ENCODE measurements around the gene PWWP2A.

Gene PWWP2A

DNA sequence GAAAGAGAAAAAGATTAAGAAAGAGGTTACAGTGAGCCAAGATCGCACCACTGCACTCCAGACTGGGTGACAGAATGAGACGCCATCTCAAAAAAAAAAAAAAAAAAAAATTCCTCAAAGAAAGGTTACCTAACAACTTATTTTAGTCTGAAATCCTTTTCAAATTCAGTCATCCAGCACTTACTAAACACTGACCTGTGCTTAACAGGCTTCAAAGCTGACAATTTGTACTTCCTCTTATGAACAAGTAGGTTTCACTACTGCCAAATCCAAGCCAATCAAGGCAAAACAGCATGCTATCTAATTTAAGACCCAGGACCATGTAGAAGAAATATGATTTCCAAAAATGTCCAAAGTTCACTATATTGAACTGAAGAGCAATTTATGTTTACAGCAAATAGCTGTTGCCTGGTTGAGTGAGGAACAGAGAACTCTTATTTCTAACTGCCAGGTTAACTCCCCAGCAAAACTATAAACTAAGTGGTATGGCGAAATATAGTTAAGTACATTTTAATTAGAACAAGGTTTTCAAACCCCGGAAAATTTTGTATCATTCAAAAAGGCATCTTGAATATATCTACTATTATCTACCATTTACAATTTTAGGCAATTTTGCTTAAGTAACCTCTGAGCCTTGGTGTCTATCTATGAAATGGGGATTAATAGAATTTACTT, 13.4 kb downstream of the PWWP2A start:
- DNase-seq (ENCODE audit: low read depth): no peak
- H3K4me3 ChIP-seq (ENCODE audit: control insufficient read depth, low read depth, low read length): no peak overlapping the region
- no peak for TF ChIP-seq CTCF (IDR thresholded peaks at IDR 0.05; ENCODE audit: control insufficient read depth, insufficient read depth, low read depth, low read length, missing control alignments)

GRCh38 chr5:160097991-160098390, 21.3 kb downstream of the PWWP2A start:
- DNase-seq (ENCODE audit: low read depth): no peak
- no peak overlapping the region for H3K4me3 ChIP-seq (ENCODE audit: control insufficient read depth, low read depth, low read length)
- TF ChIP-seq CTCF (IDR thresholded peaks at IDR 0.05; ENCODE audit: control insufficient read depth, insufficient read depth, low read depth, low read length, missing control alignments): no peak

GRCh38 chr5:160096178-160096577, 23.1 kb downstream of the PWWP2A start:
- no peak overlapping the region for H3K4me3 ChIP-seq (ENCODE audit: control insufficient read depth, low read depth, low read length)
- no peak for TF ChIP-seq CTCF (IDR thresholded peaks at IDR 0.05; ENCODE audit: control insufficient read depth, insufficient read depth, low read depth, low read length, missing control alignments)
- DNase-seq (ENCODE audit: low read depth): no peak

DNA sequence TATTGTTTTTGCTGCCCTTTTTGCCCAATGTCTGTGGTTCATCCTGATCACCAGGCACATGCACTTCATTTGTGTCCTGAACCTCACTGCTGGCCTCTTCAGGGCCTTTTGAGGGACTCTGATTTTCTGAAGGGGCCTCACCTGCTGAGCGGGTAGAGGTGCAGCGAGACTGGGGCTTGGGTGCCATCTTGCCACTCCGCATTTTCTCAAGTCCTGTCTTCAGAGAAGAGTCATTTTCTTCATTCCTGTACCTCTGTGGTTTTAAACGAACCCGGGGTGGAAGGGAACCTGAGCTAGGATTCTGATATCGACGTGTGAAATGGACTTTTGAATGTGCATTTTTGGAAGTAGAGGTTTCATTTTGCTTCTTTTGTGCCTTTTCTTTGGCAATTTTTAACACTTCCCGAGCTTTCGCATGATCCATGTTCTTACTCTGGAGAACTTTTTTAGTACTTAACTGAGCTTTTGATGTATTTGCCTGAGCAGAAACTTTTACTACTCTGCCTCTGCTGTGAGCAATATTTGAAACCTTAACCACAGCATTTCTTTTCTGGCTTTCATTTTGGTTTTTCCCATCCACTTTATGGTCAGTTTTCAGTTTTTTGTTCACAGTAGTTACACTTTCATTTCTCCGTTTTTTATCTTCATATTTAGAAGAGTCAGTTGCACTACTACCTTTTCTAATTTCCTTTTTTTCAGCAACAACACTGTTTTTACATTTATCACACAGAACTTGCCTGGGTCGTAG, 26.1 kb downstream of the PWWP2A start:
- TF ChIP-seq CTCF (IDR thresholded peaks at IDR 0.05; ENCODE audit: control insufficient read depth, insufficient read depth, low read depth, low read length, missing control alignments): no peak
- no peak overlapping the region for H3K4me3 ChIP-seq (ENCODE audit: control insufficient read depth, low read depth, low read length)

GRCh38 chr5:160092514-160092913, 26.7 kb downstream of the PWWP2A start:
- no peak for DNase-seq (ENCODE audit: low read depth)
- TF ChIP-seq CTCF (IDR thresholded peaks at IDR 0.05; ENCODE audit: control insufficient read depth, insufficient read depth, low read depth, low read length, missing control alignments): no peak
- no peak overlapping the region for H3K4me3 ChIP-seq (ENCODE audit: control insufficient read depth, low read depth, low read length)

More for the DNA sequence above, 26.1 kb downstream of the PWWP2A start:
- DNase-seq (ENCODE audit: low read depth): no peak

DNA sequence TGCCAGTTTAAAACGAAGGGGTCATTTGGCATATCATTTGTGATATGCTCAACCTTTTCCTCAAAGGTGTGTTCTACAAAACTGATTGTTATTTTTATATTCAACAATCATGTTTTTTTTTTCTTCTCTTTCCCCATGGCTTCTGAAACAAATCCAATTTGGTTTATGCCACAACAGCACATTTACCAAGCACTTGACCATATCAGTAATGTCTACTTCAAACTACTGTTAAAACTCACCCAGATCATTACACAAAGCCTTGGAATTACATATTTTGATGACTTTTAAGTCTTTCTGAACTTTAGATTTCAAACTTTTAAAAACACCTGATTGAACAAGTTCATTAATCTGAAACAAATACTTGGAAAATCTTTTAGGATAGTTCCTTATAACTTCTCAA, 29.2 kb downstream of the PWWP2A start:
- no peak for DNase-seq (ENCODE audit: low read depth)
- no peak overlapping the region for H3K4me3 ChIP-seq (ENCODE audit: control insufficient read depth, low read depth, low read length)
- TF ChIP-seq CTCF (IDR thresholded peaks at IDR 0.05; ENCODE audit: control insufficient read depth, insufficient read depth, low read depth, low read length, missing control alignments): no peak
